GM19238 (cell line): Measurements from ENCODE around the gene CCSER2.
"Not testable (repeated sequence)": the region's sequence is repeated elsewhere in the genome, so short reads cannot be mapped to it uniquely, and the experiment has no call there.

ENCODE experiments used
- DNase-seq: peaks from one replicate; pipeline ENCODE4 v3.0.0; 2011; ENCODE audit warnings: low spot score; ENCODE audit not compliant: insufficient read length

Gene CCSER2, protein sequence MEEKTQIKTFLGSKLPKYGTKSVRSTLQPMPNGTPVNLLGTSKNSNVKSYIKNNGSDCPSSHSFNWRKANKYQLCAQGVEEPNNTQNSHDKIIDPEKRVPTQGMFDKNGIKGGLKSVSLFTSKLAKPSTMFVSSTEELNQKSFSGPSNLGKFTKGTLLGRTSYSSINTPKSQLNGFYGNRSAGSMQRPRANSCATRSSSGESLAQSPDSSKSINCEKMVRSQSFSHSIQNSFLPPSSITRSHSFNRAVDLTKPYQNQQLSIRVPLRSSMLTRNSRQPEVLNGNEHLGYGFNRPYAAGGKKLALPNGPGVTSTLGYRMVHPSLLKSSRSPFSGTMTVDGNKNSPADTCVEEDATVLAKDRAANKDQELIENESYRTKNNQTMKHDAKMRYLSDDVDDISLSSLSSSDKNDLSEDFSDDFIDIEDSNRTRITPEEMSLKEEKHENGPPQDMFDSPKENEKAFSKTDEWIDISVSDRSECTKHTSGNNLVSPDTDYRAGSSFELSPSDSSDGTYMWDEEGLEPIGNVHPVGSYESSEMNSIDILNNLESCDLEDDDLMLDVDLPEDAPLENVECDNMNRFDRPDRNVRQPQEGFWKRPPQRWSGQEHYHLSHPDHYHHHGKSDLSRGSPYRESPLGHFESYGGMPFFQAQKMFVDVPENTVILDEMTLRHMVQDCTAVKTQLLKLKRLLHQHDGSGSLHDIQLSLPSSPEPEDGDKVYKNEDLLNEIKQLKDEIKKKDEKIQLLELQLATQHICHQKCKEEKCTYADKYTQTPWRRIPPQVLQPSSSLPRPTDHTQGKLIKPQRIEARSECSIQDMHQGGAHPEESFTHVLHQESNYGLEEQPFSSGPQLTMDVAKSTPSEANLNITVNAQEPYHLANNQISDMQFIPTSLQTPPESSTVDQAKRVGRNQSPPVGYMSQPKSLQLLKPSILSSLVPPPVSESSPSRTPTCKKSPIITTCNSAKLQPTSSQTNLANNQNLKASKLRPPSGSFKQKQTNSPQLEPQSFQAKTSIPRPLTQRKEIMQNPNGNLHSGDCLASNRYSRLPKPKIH

DNA sequence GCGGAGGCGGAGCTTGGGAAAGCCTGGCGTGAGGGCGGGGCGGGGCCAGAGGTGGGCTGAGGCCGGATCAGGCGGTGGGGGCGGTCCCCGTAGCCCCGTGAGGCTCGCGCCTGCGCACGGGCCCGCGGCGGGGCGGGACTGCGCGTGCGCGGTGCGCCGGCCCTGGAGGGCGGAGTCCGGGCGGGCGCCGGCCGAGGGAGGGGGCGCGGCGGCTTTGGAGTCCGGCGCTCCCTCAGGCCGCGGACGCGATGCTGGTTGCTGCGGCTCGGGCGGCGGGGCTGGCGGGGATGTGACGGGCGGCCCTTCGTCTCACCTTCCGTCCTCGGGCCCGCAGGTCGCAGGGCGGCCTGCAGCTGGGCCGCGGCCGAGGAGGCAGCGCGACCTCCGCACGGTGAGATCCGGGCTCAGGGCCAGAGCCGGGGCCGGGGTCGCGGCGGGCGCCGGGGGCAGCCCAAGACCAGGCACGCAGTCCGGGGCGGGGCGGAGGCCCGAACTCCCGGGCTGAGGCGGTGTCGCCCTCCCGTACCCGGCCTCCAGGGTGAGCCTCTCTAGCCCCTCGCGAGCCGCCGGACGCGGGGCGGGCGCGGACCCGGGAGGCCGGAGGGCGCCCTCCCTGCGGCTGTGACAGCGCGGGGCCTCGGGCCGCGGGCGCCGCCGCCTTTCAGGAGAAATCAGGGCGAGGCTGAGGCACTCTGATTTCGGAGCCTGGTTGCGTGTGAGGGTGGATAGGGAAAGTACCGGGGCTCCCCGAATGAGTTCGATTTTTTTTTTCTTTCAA, at the start of gene CCSER2:
CCSER2 (plus strand) TSS at position 172 of the 778 bp plus-strand sequence. CDS start 42,464 bp downstream, outside the sequence.
- peak; percentile 93 for DNase-seq

DNA sequence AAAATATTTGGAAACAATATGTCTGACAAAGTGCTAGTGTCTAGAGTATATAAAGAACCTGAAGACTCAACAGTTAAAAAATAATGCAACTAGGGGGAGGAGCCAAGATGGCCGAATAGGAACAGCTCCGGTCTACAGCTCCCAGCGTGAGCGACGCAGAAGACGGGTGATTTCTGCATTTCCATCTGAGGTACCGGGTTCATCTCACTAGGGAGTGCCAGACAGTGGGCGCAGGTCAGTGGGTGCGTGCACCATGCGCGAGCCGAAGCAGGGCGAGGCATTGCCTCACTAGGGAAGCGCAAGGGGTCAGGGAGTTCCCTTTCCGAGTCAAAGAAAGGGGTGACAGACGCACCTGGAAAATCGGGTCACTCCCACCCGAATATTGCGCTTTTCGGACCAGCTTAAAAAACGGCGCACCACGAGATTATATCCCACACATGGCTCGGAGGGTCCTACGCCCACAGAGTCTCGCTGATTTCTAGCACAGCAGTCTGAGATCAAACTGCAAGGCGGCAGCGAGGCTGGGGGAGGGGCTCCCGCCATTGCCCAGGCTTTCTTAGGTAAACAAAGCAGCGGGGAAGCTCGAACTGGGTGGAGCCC, 48.4 kb upstream of the CCSER2 start:
- DNase-seq, result not testable (repeated sequence)

DNA sequence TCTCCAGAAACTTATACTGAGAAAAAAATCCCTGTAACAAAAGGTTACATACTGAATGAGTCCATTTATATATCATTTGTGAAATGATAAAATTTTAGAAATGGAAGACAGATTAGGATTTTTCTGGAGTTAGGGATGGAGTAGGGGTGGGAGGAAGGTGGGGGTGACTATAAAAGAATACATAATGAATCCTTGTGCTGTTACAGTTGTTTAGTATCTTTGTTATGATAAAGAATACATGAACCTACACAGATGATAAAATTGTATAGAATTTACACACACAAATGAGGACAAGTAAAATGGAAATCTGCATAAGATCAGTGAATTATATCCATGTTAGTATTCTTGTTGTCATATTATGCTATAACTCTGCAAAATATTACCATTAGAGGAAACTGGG, 41.7 kb upstream of the CCSER2 start:
- DNase-seq, result no peak

DNA sequence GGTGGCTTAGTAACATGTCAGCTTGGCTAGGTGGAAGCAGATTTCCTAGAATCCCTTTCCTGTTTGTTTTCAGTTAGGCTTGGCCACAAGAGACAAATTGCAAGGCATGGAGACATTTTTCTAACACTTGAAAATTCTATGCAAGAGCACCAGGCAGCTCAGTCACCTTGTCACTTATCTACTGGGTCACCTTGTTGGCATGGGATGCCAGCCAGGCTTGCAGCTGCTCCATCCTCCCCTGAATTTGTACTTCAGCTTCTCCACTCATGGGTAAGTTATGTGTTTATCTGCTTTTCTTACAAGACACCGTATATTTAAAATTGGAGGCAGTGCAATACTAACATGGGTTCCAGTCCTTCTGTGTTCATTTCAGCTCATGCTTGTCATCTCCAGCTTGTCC, 40.2 kb upstream of the CCSER2 start:
- DNase-seq, result no peak

DNA sequence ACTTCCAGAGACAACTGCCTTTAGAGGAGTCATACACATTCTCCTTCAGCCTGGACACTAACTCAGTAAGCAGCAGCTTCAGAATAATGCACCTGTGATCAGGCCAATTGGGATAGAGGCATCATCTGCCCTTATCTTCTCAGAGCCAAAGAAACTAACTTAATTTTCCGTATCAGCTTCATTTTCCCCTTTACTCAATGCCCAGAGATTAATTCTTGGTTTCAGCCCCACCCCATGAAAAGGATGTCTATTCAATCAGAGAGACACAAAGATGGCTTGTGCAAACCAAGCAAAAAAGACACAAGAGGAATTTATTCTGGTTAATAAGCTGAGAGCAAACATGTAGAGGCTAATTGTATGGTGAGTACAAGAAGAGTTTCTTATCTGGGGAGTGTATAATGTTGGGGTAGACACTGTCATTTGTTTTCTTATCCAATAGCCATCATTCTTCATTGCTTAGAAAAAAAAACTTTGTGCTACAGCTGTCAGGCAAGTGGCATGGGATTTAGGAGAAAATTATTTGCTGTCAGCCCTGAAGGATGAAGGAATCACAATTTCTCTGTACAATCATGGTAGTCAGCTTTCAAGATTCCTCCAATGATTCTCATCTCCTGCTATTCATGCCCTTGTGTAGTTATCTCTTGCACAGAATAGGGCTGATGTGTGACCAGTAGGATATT, 38.7 kb upstream of the CCSER2 start:
- no peak for DNase-seq

DNA sequence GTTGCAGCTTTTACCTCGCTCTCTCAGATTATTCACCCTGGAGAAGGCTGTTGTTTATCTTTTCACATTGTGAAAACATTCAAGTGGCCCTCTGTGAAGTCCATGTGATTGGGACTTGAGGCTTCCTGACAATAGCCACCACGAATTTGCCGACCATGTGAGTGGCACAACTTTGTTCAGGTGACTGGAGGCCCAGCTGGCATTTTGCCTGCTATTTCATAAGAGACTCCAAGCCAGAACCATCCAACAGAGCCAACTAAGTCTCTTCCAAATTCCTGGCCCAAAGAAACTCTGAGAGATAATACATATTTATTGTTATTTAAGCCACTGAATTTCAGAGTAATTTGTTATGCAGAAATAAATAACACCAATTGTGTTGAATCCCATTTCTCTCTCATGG, 38.2 kb upstream of the CCSER2 start:
- DNase-seq, result no peak

DNA sequence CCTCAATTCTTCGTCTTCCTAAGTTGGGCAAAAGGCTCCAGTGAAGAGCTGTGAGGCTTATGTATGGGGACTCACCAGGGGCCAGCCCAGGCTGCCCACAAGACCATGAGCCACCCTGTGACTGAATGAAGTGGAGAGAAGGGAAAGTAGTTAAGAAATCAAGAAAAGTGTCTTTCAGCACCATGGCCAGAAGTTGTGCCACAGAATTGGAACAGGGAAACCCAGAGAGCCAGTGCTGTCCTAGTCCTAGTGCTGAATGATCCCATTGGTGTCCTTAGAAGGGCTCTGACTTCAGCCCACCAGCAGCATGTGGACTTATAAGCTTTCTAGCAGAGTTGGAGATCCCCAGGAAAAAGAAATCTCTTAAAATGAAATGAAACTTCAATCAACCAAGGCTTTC, 37.0 kb upstream of the CCSER2 start:
- no peak for DNase-seq

DNA sequence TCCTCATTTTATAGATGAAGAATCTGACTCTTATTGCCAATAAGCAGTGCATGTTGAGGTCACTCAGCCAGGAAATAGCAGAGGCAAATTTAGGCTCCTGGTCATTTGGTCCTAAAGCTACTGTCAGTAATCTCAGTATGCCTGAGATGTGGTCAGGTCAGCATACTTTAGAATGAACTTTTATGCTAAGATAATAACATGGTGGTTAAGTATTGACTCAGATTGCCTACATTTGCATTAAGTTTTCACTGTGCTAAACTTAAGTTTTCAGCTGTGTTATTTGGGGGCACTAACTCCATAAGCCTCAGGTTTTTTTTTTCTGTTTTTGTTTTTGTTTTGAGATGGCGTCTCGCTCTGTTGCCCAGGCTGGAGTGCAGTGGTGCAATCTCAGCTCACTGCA, 35.9 kb upstream of the CCSER2 start:
- DNase-seq, result no peak

DNA sequence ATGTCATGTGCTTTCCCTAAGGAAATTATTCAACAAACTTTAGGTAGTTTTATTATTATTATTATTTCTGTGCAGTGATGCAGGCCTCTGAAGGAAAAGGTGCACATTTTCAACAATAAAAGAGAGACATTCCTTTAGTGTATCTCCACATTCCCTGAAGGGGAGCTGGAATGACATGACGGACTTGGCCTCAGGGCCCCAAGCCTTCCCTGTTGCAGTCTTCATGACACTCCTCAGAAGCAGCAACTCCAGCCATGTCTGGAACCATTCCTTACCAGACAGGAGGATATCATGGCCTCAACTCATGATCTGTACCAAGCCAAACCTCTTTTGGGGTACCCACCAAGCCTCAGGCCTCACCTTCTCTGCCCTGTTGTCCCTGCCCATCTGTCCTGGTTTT, 35.2 kb upstream of the CCSER2 start:
- DNase-seq, result no peak

DNA sequence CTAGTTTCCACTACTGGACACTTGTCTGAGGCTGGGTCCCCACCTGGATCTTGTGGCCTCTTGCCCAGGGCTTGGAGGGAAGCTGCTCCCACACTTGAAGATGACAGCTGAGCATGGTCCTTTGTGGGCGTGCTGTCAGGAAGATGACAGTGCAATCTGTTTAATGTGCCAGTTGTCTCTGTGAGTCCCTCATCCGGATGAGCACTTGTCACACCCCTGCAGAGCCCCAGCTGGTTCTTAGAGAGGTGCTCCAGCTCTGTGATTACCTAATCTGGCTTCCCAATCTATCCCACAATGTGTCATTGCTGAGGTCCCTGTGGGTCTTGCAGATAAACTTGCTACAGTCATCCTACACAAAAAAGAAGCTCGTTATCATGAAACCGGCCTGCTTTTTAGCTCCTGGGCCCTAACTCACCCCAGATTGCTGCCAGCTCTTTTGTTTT, 34.8 kb upstream of the CCSER2 start:
- DNase-seq, result no peak

DNA sequence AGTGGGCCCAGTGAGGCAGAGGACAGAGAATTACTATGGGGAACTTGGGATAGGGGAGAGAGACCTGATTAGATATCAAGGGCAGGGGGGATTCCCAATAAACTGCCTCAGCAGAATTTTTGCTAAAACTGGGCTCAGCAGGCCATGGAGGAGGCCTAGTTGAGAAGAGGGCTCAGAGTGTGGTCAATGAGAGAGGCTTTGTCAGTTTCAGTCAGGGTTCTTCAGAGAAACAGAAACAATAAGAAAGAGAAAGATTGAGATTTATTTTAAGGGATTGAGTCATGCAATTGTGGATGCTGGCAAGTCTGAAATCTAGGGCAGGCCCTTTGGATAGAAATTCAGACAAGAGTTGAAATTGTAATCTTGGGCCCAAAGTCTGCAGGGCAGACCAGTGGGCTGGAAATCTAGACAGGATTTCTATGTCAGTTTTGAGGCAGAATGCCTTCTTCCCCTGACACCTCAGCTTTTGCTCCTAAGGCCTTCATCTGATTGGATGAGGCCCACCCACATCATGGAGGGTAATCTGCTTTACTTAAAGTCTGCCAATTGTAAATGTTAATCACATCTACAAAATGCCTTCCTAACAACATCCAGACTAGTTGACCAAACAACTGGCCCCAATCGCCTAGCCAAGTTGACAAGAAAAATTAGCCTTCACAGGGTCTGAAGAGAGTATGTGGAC, 33.5 kb upstream of the CCSER2 start:
- DNase-seq, result no peak

DNA sequence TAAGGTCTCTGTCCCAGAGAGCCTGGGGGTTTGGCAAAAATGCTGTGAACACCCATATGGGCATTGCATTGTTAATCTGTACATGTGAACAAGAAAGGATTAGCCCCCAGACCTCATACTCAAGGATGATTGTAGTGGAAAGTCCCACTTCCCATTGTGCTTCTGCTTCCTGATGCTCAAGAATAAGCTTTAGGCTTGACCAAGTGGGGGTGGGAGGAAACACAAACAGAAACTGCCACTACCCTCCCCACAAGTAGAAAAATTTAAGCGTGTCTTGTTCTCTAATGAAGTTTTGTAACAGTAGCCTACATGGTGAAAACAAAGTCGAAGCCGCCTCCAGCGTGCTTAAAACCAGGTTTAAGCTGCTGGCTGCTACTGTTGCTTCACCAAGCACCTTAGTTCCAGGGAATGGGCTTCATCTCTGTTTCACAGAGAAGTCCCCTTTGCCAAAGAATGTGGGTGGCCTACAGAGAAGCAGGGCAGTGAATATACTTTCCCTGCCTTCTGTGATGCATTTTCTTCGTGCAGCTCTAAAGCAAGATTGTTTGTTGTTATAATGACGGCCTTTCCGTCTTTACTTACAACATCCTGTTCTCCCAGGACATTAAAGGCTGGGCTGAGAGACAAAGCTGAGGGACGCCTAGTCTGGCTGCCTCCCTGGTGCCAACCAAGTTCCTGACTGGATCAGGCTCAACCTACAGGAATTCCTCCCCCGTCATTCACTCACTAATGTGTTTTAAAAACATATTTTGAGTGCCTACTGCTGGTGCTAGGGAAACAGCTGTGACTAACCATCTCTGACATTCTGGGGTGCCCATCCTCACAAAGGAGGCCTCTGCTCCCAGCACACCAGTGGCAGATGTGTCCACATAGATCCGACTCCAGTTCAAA, 32.1 kb upstream of the CCSER2 start:
- DNase-seq, result no peak

DNA sequence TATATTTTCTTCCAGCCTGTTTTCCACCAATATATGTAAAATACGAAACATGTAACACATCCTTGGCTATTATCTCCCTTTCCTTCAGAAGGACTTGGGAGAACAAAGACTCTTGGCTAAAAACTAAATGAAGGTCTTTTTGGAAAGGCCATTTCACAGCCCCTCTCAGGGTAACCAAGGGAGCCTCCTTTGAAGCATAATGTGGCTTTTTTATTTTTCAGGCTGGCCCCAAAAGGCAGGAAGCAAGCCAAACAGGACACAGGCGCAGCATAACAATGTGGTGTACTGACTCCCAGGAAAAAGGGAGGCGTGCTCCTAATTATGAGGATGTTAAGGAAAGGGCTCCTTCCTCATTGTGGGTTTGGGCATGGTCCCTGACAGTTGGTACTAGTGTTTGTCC, 30.3 kb upstream of the CCSER2 start:
- DNase-seq, result no peak

DNA sequence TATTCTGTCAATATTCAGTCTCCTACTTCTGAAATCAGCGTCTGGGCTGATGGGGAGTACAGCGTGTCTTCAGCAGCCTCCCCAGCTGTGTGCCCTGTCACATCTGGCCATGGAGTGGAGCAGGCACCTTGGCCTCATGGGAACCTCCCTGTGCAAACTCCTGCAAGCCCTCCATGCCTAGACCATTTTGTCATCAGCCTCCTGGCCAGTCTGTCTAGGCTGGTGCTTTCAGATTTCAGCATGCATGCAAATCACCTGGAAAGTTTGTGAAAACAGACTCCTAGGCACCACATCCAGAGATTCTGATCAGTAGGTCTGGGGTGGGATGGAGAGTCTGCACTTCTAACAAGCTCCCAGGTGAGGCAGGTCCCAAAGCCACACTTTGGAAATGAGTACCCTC, 26.2 kb upstream of the CCSER2 start:
- DNase-seq, result no peak

DNA sequence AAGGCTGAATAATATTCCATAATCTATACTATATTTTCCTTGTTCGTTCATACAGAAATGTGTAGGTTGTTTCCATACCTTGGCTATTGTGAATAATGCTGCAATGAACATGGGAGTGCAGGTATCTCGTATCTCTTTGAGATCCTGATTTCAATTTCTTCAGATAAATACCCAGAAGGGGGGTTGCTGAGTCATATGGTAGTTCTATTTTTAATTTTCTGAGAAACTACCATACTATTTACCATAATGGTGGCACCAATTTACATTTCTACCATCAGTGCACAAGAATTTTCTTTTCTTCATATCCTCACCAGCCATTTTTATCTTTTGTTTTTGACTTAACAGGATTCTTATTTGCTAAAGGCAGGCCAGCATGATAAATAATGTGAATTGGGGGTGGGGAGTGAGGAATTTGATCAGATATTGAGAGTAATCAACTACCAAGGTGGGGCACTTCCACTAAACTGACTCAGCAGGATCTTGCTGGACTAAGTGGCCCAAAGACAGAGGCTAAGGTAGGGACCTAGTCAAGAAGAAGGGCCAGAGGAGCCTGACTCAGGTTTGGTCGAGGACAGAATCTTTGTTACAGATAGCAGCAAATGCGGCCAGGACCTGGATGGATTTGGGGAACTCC, 21.5 kb upstream of the CCSER2 start:
- DNase-seq, result no peak

DNA sequence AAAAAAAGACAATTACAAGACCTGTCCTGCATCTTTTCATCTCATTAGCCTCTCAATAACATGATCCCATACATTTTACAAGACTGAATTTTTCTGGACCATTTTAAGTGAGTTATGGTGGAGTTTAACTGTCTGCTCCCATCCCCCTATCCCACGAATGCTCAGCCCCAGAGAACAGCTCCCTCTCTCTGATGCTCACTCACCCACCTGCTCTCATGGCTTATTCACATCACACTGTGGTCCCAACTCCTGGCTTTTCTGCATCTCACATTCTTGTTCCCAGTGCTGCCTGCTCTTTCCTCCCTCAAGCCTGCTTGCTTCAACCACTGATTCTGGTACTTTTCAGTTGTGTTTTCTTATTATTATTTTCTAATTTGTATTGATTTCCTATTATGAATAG, 20.4 kb upstream of the CCSER2 start:
- DNase-seq, result no peak

DNA sequence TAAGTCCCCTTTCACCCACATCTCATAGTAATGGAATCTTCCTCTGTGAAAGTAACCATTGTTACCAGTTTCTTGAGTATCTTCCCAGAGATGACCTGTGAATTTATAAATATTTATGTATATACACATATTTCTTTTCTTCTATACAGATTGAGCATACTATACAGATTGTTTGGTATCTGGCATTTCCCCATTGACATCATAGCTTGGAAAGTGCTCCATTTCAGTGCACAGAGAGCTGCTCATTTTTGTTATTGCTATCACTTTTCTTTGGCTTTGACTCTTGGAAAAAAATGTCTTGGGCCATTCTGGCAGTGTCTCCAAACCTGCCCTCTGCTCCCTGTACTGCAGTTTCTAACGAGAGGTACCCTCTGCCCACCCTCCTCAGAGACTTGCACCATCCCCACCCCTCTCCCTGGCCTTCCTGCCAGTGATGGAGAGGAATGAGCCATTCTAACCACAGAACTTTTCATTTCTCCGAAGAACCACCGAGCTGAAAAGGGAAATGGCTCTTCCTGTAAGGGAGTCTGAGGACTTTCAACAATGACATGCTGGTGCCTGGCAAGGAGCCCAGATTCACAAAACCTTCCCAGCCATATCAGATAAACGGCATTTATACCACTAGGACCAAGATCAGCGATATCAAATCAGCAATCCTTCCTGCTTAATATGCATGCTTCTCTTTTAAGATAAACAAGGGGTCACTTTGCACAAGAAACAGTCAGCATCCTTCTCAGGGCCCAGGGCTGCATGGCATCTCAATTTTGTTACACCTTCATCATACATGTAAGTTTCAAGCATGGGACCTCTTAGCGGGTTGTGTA, 19.7 kb upstream of the CCSER2 start:
- no peak for DNase-seq
